ENCODE measurements around the gene OPHN1. TPM values are rescaled to one million over a fixed set of nuclear protein-coding genes. Genes with fewer than 3 reads are reported as not detected.
A peak's percentile ranks its signal among the peaks of the same experiment; 100 is the strongest.

The OPHN1 gene
- total RNA-seq, 2 donors from 2014 or later, result 2.3 to 4.3 TPM

GRCh38 chrX:68363984-68364383 is 69.3 kb downstream of the OPHN1 start:
- TF ChIP-seq CTCF (IDR thresholded peaks at IDR 0.05), result no peak
- no peak for TF ChIP-seq POLR2A (IDR thresholded peaks at IDR 0.05)
- H3K27me3 ChIP-seq, result no peaks in the 10 kb centered on the region
- 77 to 93% methylated on average over 2 of the region's 2 CpGs for WGBS, 2 donors
- intact Hi-C loops (cut with DNase I), result no loop called here
- no peak overlapping the region for H3K27ac ChIP-seq
- no peak for ATAC-seq
- no peaks in the 10 kb centered on the region for H3K36me3 ChIP-seq (replicated peaks in 1 of 2; ENCODE audit: insufficient read depth in 1 of 2, low read depth in 2 of 2)
- no peaks in the 10 kb centered on the region for H3K9me3 ChIP-seq
- H3K4me3 ChIP-seq, result no peak overlapping the region
- no peaks in the 10 kb centered on the region for H3K4me1 ChIP-seq
- no peak for DNase-seq

GRCh38 chrX:68358679-68359078 is 74.6 kb downstream of the OPHN1 start:
- no peak for ATAC-seq
- no peak for DNase-seq
- 42 to 50% methylated on average over 1 of the region's 1 CpG for WGBS, 2 donors
- H3K27me3 ChIP-seq, result no peaks in the 10 kb centered on the region
- TF ChIP-seq CTCF (IDR thresholded peaks at IDR 0.05) (no peak), POLR2A (IDR thresholded peaks at IDR 0.05) (no peak)
- peaks cover 9% of the 10 kb centered on the region for H3K4me1 ChIP-seq
- H3K4me3 ChIP-seq, result no peak overlapping the region
- H3K27ac ChIP-seq, result no peak overlapping the region
- H3K9me3 ChIP-seq, result no peaks in the 10 kb centered on the region
- H3K36me3 ChIP-seq (replicated peaks in 1 of 2; ENCODE audit: insufficient read depth in 1 of 2, low read depth in 2 of 2), result no peaks in the 10 kb centered on the region
- intact Hi-C loops (cut with DNase I), result no loop called here

GRCh38 chrX:68355629-68355920 is 77.7 kb downstream of the OPHN1 start:
- Histone ChIP-seq H3K27me3 (no peaks in the 10 kb centered on the region), H3K9me3 (no peaks in the 10 kb centered on the region), H3K27ac (peak overlapping the region in 2 of 4 donors; percentile 40 to 59), H3K4me3 (no peak overlapping the region), H3K36me3 (replicated peaks in 1 of 2; ENCODE audit: insufficient read depth in 1 of 2, low read depth in 2 of 2) (no peaks in the 10 kb centered on the region), H3K4me1 (peaks cover 9% of the 10 kb centered on the region)
- TF ChIP-seq CTCF (IDR thresholded peaks at IDR 0.05) (no peak), POLR2A (IDR thresholded peaks at IDR 0.05) (no peak)
- intact Hi-C loops (cut with DNase I), result no loop called here
- WGBS, 2 donors, result 6 to 7% methylated on average over 4 of the region's 4 CpGs
- DNase-seq, result peak; percentile 22 to 45 (median 30)
- peak; percentile 48 for ATAC-seq

GRCh38 chrX:68354879-68355628 is 78.2 kb downstream of the OPHN1 start:
- WGBS, 2 donors, result 8 to 12% methylated on average over 3 of the region's 3 CpGs

More at GRCh38 chrX:68354879-68355628, 78.2 kb downstream of the OPHN1 start:
- peak overlapping the region in 2 of 4 donors; percentile 40 to 59 for H3K27ac ChIP-seq
- intact Hi-C loops (cut with DNase I), result no loop called here
- no peaks in the 10 kb centered on the region for H3K36me3 ChIP-seq (replicated peaks in 1 of 2; ENCODE audit: insufficient read depth in 1 of 2, low read depth in 2 of 2)
- H3K4me3 ChIP-seq, result no peak overlapping the region
- no peaks in the 10 kb centered on the region for H3K27me3 ChIP-seq
- no peak for DNase-seq
- TF ChIP-seq CTCF (IDR thresholded peaks at IDR 0.05), result no peak
- no peak for TF ChIP-seq POLR2A (IDR thresholded peaks at IDR 0.05)
- no peak for ATAC-seq
- H3K9me3 ChIP-seq, result no peaks in the 10 kb centered on the region
- H3K4me1 ChIP-seq, result peaks cover 9% of the 10 kb centered on the region
